ENCODE results near the gene SHROOM4.

The SHROOM4 gene

GRCh38 chrX:50606300-50606950, 207.6 kb downstream of the SHROOM4 start:
- Histone ChIP-seq H3K9me3 (ENCODE audit: control insufficient read depth, insufficient read depth, low read length) (peaks cover 8% of the 10 kb centered on the region; the same call in 1 of the 2 replicates), H3K36me3 (ENCODE audit: insufficient read depth, low read length) (no peaks in the 10 kb centered on the region; the same call in 1 of the 2 replicates), H3K4me1 (ENCODE audit: insufficient read depth, low read length) (peaks cover 18% of the 10 kb centered on the region), H3K9ac (ENCODE audit: low read depth, low read length) (no peak overlapping the region)

- 0 out of 2 replicates have a peak, but pooled peaks cover 5% of the 10 kb centered on the region for H3K36me3 ChIP-seq (ENCODE audit: insufficient read depth, low read length)
- peaks cover 32% of the 10 kb centered on the region for H3K4me1 ChIP-seq (ENCODE audit: insufficient read depth, low read length)
- H3K9me3 ChIP-seq (ENCODE audit: control insufficient read depth, insufficient read depth, low read length) = no peaks in the 10 kb centered on the region
- no peak overlapping the region for H3K9ac ChIP-seq (ENCODE audit: low read depth, low read length)
These were observed 217.9 kb downstream of the SHROOM4 start for GRCh38 chrX:50596056-50596455.

GRCh38 chrX:50594788-50595187, 219.2 kb downstream of the SHROOM4 start:
- Histone ChIP-seq H3K36me3 (ENCODE audit: insufficient read depth, low read length) (0 out of 2 replicates have a peak, but pooled peaks cover 5% of the 10 kb centered on the region), H3K4me1 (ENCODE audit: insufficient read depth, low read length) (peaks cover 32% of the 10 kb centered on the region), H3K9me3 (ENCODE audit: control insufficient read depth, insufficient read depth, low read length) (no peaks in the 10 kb centered on the region), H3K9ac (ENCODE audit: low read depth, low read length) (peak overlapping the region; percentile 23; the same call in 1 of the 2 replicates)

GRCh38 chrX:50586980-50587379, 227.0 kb downstream of the SHROOM4 start:
- Histone ChIP-seq H3K9me3 (ENCODE audit: control insufficient read depth, insufficient read depth, low read length) (no peaks in the 10 kb centered on the region; the same call in none of the 2 replicates), H3K9ac (ENCODE audit: low read depth, low read length) (no peak overlapping the region), H3K36me3 (ENCODE audit: insufficient read depth, low read length) (no peaks in the 10 kb centered on the region), H3K4me1 (ENCODE audit: insufficient read depth, low read length) (no peaks in the 10 kb centered on the region)

GRCh38 chrX:50586407-50586806, 227.6 kb downstream of the SHROOM4 start:
- H3K36me3 ChIP-seq (ENCODE audit: insufficient read depth, low read length) = no peaks in the 10 kb centered on the region
- no peaks in the 10 kb centered on the region; the same call in none of the 2 replicates for H3K9me3 ChIP-seq (ENCODE audit: control insufficient read depth, insufficient read depth, low read length)
- H3K9ac ChIP-seq (ENCODE audit: low read depth, low read length) = no peak overlapping the region
- 0 out of 2 replicates have a peak, but pooled peaks cover 3% of the 10 kb centered on the region for H3K4me1 ChIP-seq (ENCODE audit: insufficient read depth, low read length)

GRCh38 chrX:50581405-50581804, 232.6 kb downstream of the SHROOM4 start:
- H3K9ac ChIP-seq (ENCODE audit: low read depth, low read length) = no peak overlapping the region
- no peaks in the 10 kb centered on the region for H3K36me3 ChIP-seq (ENCODE audit: insufficient read depth, low read length)
- H3K4me1 ChIP-seq (ENCODE audit: insufficient read depth, low read length) = 0 out of 2 replicates have a peak, but pooled peaks cover 3% of the 10 kb centered on the region
- H3K9me3 ChIP-seq (ENCODE audit: control insufficient read depth, insufficient read depth, low read length) = no peaks in the 10 kb centered on the region; the same call in none of the 2 replicates

GRCh38 chrX:50579955-50580354, 234.0 kb downstream of the SHROOM4 start:
- Histone ChIP-seq H3K9ac (ENCODE audit: low read depth, low read length) (no peak overlapping the region), H3K36me3 (ENCODE audit: insufficient read depth, low read length) (no peaks in the 10 kb centered on the region), H3K9me3 (ENCODE audit: control insufficient read depth, insufficient read depth, low read length) (no peaks in the 10 kb centered on the region; the same call in none of the 2 replicates), H3K4me1 (ENCODE audit: insufficient read depth, low read length) (0 out of 2 replicates have a peak, but pooled peaks cover 3% of the 10 kb centered on the region)

GRCh38 chrX:50577326-50577725, 236.7 kb downstream of the SHROOM4 start:
- H3K36me3 ChIP-seq (ENCODE audit: insufficient read depth, low read length) = no peaks in the 10 kb centered on the region
- 0 out of 2 replicates have a peak, but pooled peaks cover 3% of the 10 kb centered on the region for H3K4me1 ChIP-seq (ENCODE audit: insufficient read depth, low read length)
- H3K9me3 ChIP-seq (ENCODE audit: control insufficient read depth, insufficient read depth, low read length) = no peaks in the 10 kb centered on the region
- no peak overlapping the region for H3K9ac ChIP-seq (ENCODE audit: low read depth, low read length)

GRCh38 chrX:50567636-50568035, 246.4 kb downstream of the SHROOM4 start:
- Histone ChIP-seq H3K9ac (ENCODE audit: low read depth, low read length) (no peak overlapping the region), H3K9me3 (ENCODE audit: control insufficient read depth, insufficient read depth, low read length) (no peaks in the 10 kb centered on the region), H3K36me3 (ENCODE audit: insufficient read depth, low read length) (no peaks in the 10 kb centered on the region), H3K4me1 (ENCODE audit: insufficient read depth, low read length) (peaks cover 14% of the 10 kb centered on the region; the same call in 1 of the 2 replicates)

GRCh38 chrX:50565718-50566117, 248.3 kb downstream of the SHROOM4 start:
- H3K4me1 ChIP-seq (ENCODE audit: insufficient read depth, low read length) = peaks cover 14% of the 10 kb centered on the region; the same call in 1 of the 2 replicates
- no peaks in the 10 kb centered on the region for H3K9me3 ChIP-seq (ENCODE audit: control insufficient read depth, insufficient read depth, low read length)
- H3K36me3 ChIP-seq (ENCODE audit: insufficient read depth, low read length) = no peaks in the 10 kb centered on the region
- no peak overlapping the region for H3K9ac ChIP-seq (ENCODE audit: low read depth, low read length)
